K562 (cell line): Measurements from ENCODE around the gene DYNC2I2. TPM values are rescaled to one million over a fixed set of nuclear protein-coding genes. Genes with fewer than 3 reads are reported as not detected.

ENCODE experiments used
- ATAC-seq: fragments of 200-7000 bp; cut with Tn5 transposase; 3 replicates; pipeline ENCODE4 v1.9.1; 2020; ENCODE audit warnings: moderate library complexity
- BruUV-seq: library from RNA; stranded (reverse); fragments of 400-500 nt; replicated peaks from 2 replicates; lab custom pipeline; 2021; lab: Mats Ljungman, UMichigan
- CTCF ChIA-PET: fragments of 300-600 bp; formaldehyde crosslinking; extraction: SDS; loops from one replicate; lab custom pipeline; 2021; ENCODE audit warnings: low intra/inter-chr PET ratio; lab: Yijun Ruan, JAX
- POLR2A ChIA-PET: fragments of 300-600, 350-650 bp; sonication (Branson Sonifier 250); formaldehyde crosslinking; extraction: SDS; loops from one replicate; lab custom pipeline; 2021; ENCODE audit warnings: antibody characterized with exemption, inconsistent platforms; lab: Yijun Ruan, JAX
- DNase-seq, 4 experiments: peaks; one replicate each; pipeline versions ENCODE4 v3.0.0 to v3.0.0-alpha.2; 2011 to 2018; ENCODE audit warnings: low spot score in 3 of 4, mixed read lengths in 3 of 4; ENCODE audit errors: extremely low read depth in 1 of 4
- FAIRE-seq: peaks from 2 replicates; lab custom pipeline; 2011; peaks lifted over from hg19 to GRCh38; lab: Jason Lieb, UNC
- H2AFZ ChIP-seq: 2 replicates; pipeline ENCODE4 v1.6.0; 2011; ENCODE audit warnings: low read depth, low read length, control low read depth, inconsistent platforms
- H3K27ac ChIP-seq: fragments of 200-600 bp; 3 replicates; pipeline ENCODE4 v1.8.0; 2011; ENCODE audit warnings: low read depth, mild to moderate bottlenecking, control low read depth, inconsistent platforms, low read length, moderate library complexity, mixed read lengths; ENCODE audit errors: extremely low read depth
- H3K27me3 ChIP-seq, 2 experiments: fragments of 300-600 bp in 1 of 2; 2 replicates in 1 of 2; 3 replicates in 1 of 2; pipeline versions ENCODE4 v1.6.0 to v1.8.0; 2011; ENCODE audit warnings: inconsistent platforms in 2 of 2, low read length in 2 of 2, mild to moderate bottlenecking in 1 of 2, mixed read lengths in 1 of 2, moderate library complexity in 1 of 2; ENCODE audit not compliant: control insufficient read depth in 2 of 2, insufficient read depth in 2 of 2
- H3K36me3 ChIP-seq: fragments of 300-600 bp; 3 replicates; pipeline ENCODE4 v1.8.0; 2011; ENCODE audit warnings: mild to moderate bottlenecking, low read length, inconsistent platforms; ENCODE audit not compliant: control insufficient read depth, insufficient read depth
- H3K4me1 ChIP-seq, 2 experiments: fragments of 200-600 bp in 1 of 2; replicated peaks in 1 of 2; 2 replicates in 1 of 2; 3 replicates in 1 of 2; pipeline versions ENCODE4 v1.5.1 to v1.8.0; 2011; ENCODE audit warnings: inconsistent platforms in 2 of 2, low read length in 2 of 2, mild to moderate bottlenecking in 1 of 2, mixed read lengths in 1 of 2, moderate library complexity in 1 of 2; ENCODE audit not compliant: control insufficient read depth in 2 of 2, insufficient read depth in 2 of 2
- H3K4me2 ChIP-seq: 2 replicates; pipeline ENCODE4 v1.6.1; 2011; ENCODE audit warnings: low read length, control low read depth, inconsistent platforms, mixed read lengths; ENCODE audit not compliant: insufficient read depth
- H3K4me3 ChIP-seq: fragments of 200-600 bp; sonication (generic), shearing (Covaris generic); 2 replicates; pipeline ENCODE4 v1.5.1; 2016; ENCODE audit warnings: control low read depth, inconsistent platforms
- H3K79me2 ChIP-seq: fragments of 200-600 bp; 3 replicates; pipeline ENCODE4 v1.8.0; 2011; ENCODE audit warnings: low read length, inconsistent platforms; ENCODE audit not compliant: control insufficient read depth, insufficient read depth
- H3K9ac ChIP-seq, 2 experiments: 2 replicates each; pipeline versions ENCODE4 v1.6.0 to v1.6.1; 2011; ENCODE audit warnings: low read depth in 2 of 2, low read length in 2 of 2, control low read depth in 1 of 2, inconsistent platforms in 1 of 2, mild to moderate bottlenecking in 1 of 2, mixed read lengths in 1 of 2; ENCODE audit not compliant: insufficient read depth in 1 of 2
- H3K9me1 ChIP-seq: one replicate; pipeline ENCODE4 v1.6.0; 2011; ENCODE audit warnings: inconsistent platforms, mild to moderate bottlenecking, low read length, moderate library complexity; ENCODE audit not compliant: control insufficient read depth, insufficient read depth
- H3K9me3 ChIP-seq: replicated peaks from 2 replicates; pipeline ENCODE4 v1.5.1; 2011; ENCODE audit warnings: low read depth, low read length, inconsistent platforms; ENCODE audit not compliant: control insufficient read depth, insufficient read depth
- H4K20me1 ChIP-seq: replicated peaks from 2 replicates; pipeline ENCODE4 v1.6.1; 2011; ENCODE audit warnings: low read length, inconsistent platforms, mixed read lengths; ENCODE audit not compliant: control insufficient read depth, insufficient read depth
- ARNT ChIP-seq, 2 experiments: fragments of 450-650 bp; IDR thresholded peaks; 2 replicates each; pipeline ENCODE4 v1.6.1; 2016; ENCODE audit warnings: mild to moderate bottlenecking in 1 of 2
- ATF7 ChIP-seq: fragments of 450-650 bp; IDR thresholded peaks from 2 replicates; pipeline ENCODE4 v1.7.1; 2014; ENCODE audit warnings: mild to moderate bottlenecking, moderate library complexity
- JUND ChIP-seq, 2 experiments: IDR thresholded peaks; 2 replicates in 1 of 2; 3 replicates in 1 of 2; pipeline ENCODE4 v1.6.1; 2011; ENCODE audit warnings: borderline replicate concordance in 2 of 2, low read depth in 2 of 2, low read length in 2 of 2, improper control_type of control experiment in 1 of 2, missing biosample characterization in 1 of 2, missing genetic modification characterization in 1 of 2, missing genetic modification reagents in 1 of 2
- KDM1A ChIP-seq, 2 experiments: fragments of 450-650 bp; IDR thresholded peaks; 2 replicates each; pipeline ENCODE4 v1.6.1; 2016; ENCODE audit warnings: mild to moderate bottlenecking in 2 of 2
- NCOA1 ChIP-seq: fragments of 450-650 bp; IDR thresholded peaks from 2 replicates; pipeline ENCODE4 v1.6.1; 2016; ENCODE audit warnings: low read depth
- NFIC ChIP-seq: fragments of 450-650 bp; IDR thresholded peaks from 2 replicates; pipeline ENCODE4 v1.6.1; 2017; ENCODE audit warnings: mild to moderate bottlenecking, inconsistent platforms
- RBM25 ChIP-seq: fragments of 200-400 bp; formaldehyde crosslinking; IDR thresholded peaks from 2 replicates; pipeline ENCODE4 v1.6.1; 2018; ENCODE audit warnings: low read length, low read depth, moderate library complexity; ENCODE audit not compliant: severe bottlenecking
- SMARCE1 ChIP-seq: fragments of 450-650 bp; IDR thresholded peaks from 2 replicates; pipeline ENCODE4 v1.7.1; 2016; ENCODE audit warnings: mild to moderate bottlenecking
- SMC3 ChIP-seq: conservative IDR thresholded peaks from 2 replicates; pipeline ENCODE4 v1.6.1; 2011; ENCODE audit warnings: low read depth, low read length, improper control_type of control experiment; ENCODE audit not compliant: insufficient read depth
- SRSF3 ChIP-seq: fragments of 200-400 bp; formaldehyde crosslinking; IDR thresholded peaks from 2 replicates; pipeline ENCODE4 v1.6.1; 2016; ENCODE audit warnings: mild to moderate bottlenecking, low read length, moderate library complexity; ENCODE audit not compliant: insufficient read depth
- TRIM28 ChIP-seq: fragments of 450-650 bp; IDR thresholded peaks from 2 replicates; pipeline ENCODE4 v1.6.1; 2017
- XRCC5 ChIP-seq: fragments of 200-400 bp; formaldehyde crosslinking; IDR thresholded peaks from 2 replicates; pipeline ENCODE4 v1.6.1; 2017; ENCODE audit warnings: low read depth, mild to moderate bottlenecking, low read length
- ZEB2 ChIP-seq: fragments of 450-650 bp; IDR thresholded peaks from 2 replicates; pipeline ENCODE4 v1.6.1; 2016
- WGBS: fragments of 100-300 bp; shearing (Covaris generic); methylation state at CpG from one replicate; pipeline ENCODE4 v1.1.6; 2016; ENCODE audit warnings: low coverage, mixed read lengths; ENCODE audit not compliant: insufficient coverage; ENCODE audit errors: missing lambda C conversion rate; 5-methylcytosine and 5-hydroxymethylcytosine counted together
- in situ Hi-C: fragments of 300-500 bp; cut with MboI; formaldehyde crosslinking; loops from 4 replicates; pipeline ENCODE4 v1.15.0; 2018; ENCODE audit warnings: inconsistent platforms, mixed read lengths
- intact Hi-C: fragments of 100-400 bp; cut with micrococcal nuclease; formaldehyde crosslinking; loops from 2 replicates; pipeline ENCODE4 v1.14.2; 2022
- polyA plus RNA-seq, 8 experiments: library from polyadenylated mRNA; depleted of rRNA in 4 of 8; stranded (reverse) in 5 of 8; unstranded in 3 of 8; fragments of >200 nt; fragmentation: Nextera tagmentation in 2 of 8; fragmentation: Illumina TruSeq in 1 of 8; extraction: Ambion mirVana in 2 of 8; extraction: Trizol in 1 of 8; gene quantifications; 2 replicates each; pipeline versions ENCODE4 v1.2.1 to v1.2.3, GENCODE V29; 2011 to 2014; ENCODE audit warnings: inconsistent platforms in 1 of 8, missing spikeins in 1 of 8
- total RNA-seq, 7 experiments: library from RNA; depleted of rRNA in 6 of 7; stranded (reverse); fragments of >200 nt in 6 of 7; fragmentation: Illumina TruSeq in 2 of 7; extraction: Trizol in 2 of 7; gene quantifications; 2 replicates each; pipeline versions ENCODE4 v1.2.1 to v1.2.3, GENCODE V29; 2011 to 2021; ENCODE audit warnings: low replicate concordance in 1 of 7
- TF ChIP-seq, protein P1 (sequence below): fragments of 200-800 bp; sonication (Bioruptor generic); IDR thresholded peaks from 2 replicates; pipeline ENCODE4 v1.6.1; 2017; ENCODE audit warnings: missing genetic modification characterization, missing compliant biosample characterization
- TF ChIP-seq, protein P2 (sequence below): fragments of 450-650 bp; IDR thresholded peaks from 2 replicates; pipeline ENCODE4 v1.6.1; 2018; ENCODE audit warnings: mild to moderate bottlenecking, low read depth; ENCODE audit not compliant: partially characterized antibody

The DYNC2I2 gene
- total and polyA plus RNA-seq, 9 of the 15 experiments (the other 6 are each of a cell fraction or from before 2014, with no cell fraction given) = 1.5 to 249 (median 70.0) TPM

DNA sequence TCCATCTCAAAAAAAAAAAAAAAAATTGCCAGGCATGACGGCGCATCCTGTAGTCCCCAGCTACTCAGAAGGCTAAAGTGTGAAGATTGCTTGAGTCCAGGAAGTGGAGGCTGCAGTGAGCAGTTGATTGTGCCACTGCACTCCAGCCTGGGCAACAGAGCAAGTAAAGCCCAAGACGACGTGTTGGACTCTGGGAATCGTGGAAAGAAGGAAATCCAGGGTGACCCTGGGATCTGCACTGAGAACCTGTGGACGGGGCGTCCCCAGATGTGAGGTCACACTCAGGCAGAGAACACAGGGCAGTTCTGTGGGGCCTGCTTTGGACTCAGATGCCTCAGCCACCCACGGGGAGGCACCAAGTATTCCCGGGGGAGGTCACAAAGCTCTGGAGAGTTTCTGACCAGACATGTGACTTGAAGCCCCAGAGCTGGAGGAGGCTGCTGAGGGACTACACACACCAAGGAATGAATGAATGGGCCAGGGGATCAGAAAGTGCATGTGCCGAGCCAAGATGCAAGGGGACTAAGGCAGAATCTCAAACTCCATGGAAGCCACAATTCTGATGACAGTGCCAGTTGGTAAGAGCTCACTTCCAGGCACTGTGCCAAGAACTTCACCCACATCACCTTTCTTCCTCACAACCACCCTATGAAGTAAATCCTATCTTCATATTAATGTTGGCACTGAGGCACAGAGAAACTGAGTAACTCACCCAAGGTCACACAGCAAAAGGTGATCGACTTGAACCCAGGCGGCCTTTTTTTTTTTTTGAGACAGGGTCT, 12.9 kb downstream of the DYNC2I2 start (continued):
- TF ChIP-seq KDM1A (IDR thresholded peaks at IDR 0.05) (peak in 1 of 2 experiments; percentile 52; a peak in 2 of 4 replicates), NFIC (peak; percentile 68), RBM25 (no peak)
- TF ChIP-seq, protein P1, sequence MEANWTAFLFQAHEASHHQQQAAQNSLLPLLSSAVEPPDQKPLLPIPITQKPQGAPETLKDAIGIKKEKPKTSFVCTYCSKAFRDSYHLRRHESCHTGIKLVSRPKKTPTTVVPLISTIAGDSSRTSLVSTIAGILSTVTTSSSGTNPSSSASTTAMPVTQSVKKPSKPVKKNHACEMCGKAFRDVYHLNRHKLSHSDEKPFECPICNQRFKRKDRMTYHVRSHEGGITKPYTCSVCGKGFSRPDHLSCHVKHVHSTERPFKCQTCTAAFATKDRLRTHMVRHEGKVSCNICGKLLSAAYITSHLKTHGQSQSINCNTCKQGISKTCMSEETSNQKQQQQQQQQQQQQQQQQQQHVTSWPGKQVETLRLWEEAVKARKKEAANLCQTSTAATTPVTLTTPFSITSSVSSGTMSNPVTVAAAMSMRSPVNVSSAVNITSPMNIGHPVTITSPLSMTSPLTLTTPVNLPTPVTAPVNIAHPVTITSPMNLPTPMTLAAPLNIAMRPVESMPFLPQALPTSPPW = no peak

GRCh38 chr9:128642675-128643245, 13.9 kb downstream of the DYNC2I2 start:
- DNase-seq (no peak), FAIRE-seq (no peak), ATAC-seq (no peak)
- Histone ChIP-seq H3K27ac (no peak overlapping the region), H3K9me3 (no peaks in the 10 kb centered on the region), H3K9me1 (no peaks in the 10 kb centered on the region), H3K9ac (no peak overlapping the region), H3K4me2 (no peak overlapping the region), H4K20me1 (peaks cover 6% of the 10 kb centered on the region), H3K27me3 (no peaks in the 10 kb centered on the region), H3K4me3 (no peak overlapping the region), H3K36me3 (peaks cover 47% of the 10 kb centered on the region), H2AFZ (no peak overlapping the region), H3K79me2 (peaks cover 22% of the 10 kb centered on the region), H3K4me1 (no peaks in the 10 kb centered on the region; a peak in 1 of 5 replicates)
- CTCF ChIA-PET = no interaction called here
- BruUV-seq = no TSS peak
- intact Hi-C loops (no loop called here), in situ Hi-C loops (no loop called here)
- WGBS = 92% methylated on average over 12 of the region's 12 CpGs
- POLR2A ChIA-PET = no interaction called here
- no peak for TF ChIP-seq SMC3
- no peak for TF ChIP-seq JUND (IDR thresholded peaks at IDR 0.05; ENCODE audit: borderline replicate concordance, low read depth, low read length)
- no peak for TF ChIP-seq JUND (tag; IDR thresholded peaks at IDR 0.05; ENCODE audit: borderline replicate concordance, low read depth, low read length)
- TF ChIP-seq SRSF3 = no peak
- TF ChIP-seq, protein P2, sequence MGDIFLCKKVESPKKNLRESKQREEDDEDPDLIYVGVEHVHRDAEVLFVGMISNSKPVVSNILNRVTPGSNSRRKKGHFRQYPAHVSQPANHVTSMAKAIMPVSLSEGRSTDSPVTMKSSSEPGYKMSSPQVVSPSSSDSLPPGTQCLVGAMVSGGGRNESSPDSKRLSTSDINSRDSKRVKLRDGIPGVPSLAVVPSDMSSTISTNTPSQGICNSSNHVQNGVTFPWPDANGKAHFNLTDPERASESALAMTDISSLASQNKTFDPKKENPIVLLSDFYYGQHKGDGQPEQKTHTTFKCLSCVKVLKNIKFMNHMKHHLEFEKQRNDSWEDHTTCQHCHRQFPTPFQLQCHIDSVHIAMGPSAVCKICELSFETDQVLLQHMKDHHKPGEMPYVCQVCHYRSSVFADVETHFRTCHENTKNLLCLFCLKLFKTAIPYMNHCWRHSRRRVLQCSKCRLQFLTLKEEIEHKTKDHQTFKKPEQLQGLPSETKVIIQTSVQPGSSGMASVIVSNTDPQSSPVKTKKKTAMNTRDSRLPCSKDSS = no peak
- no peak for TF ChIP-seq NCOA1
- TF ChIP-seq ARNT (IDR thresholded peaks at IDR 0.05) = no peak
- TF ChIP-seq XRCC5 = no peak
- TF ChIP-seq TRIM28 = no peak
- TF ChIP-seq ATF7 = no peak
- TF ChIP-seq SMARCE1 = no peak
- no peak for TF ChIP-seq ZEB2
